Esophagus (tissue), 2 donors: ENCODE data around the gene CPNE1. TPM values are rescaled to one million over a fixed set of nuclear protein-coding genes. Genes with fewer than 3 reads are reported as not detected.
A peak's percentile ranks its signal among the peaks of the same experiment; 100 is the strongest.

Experiments used
- H3K27ac ChIP-seq, 2 donors: one replicate each; pipeline ENCODE4 v1.5.1; 2013; ENCODE audit warnings: low read depth in 2 of 2, mild to moderate bottlenecking in 2 of 2, inconsistent platforms in 1 of 2, low read length in 1 of 2, moderate library complexity in 1 of 2
- H3K27me3 ChIP-seq, 2 donors: one replicate each; pipeline ENCODE4 v1.6.1; 2013; ENCODE audit warnings: low read length in 2 of 2, control low read depth in 1 of 2, mild to moderate bottlenecking in 1 of 2; ENCODE audit not compliant: insufficient read depth in 2 of 2, control insufficient read depth in 1 of 2
- H3K36me3 ChIP-seq, 2 donors: one replicate each; pipeline ENCODE4 v1.6.1; 2013; ENCODE audit warnings: low read length in 1 of 2; ENCODE audit not compliant: control insufficient read depth in 2 of 2, insufficient read depth in 2 of 2
- H3K4me1 ChIP-seq, 2 donors: one replicate each; pipeline ENCODE4 v1.6.1; 2013; ENCODE audit warnings: low read length in 1 of 2; ENCODE audit not compliant: control insufficient read depth in 2 of 2, insufficient read depth in 2 of 2
- H3K4me3 ChIP-seq, 2 donors: one replicate each; pipeline ENCODE4 v1.5.1; 2013; ENCODE audit warnings: low read length in 2 of 2, mild to moderate bottlenecking in 2 of 2, low read depth in 1 of 2, moderate library complexity in 1 of 2
- H3K9me3 ChIP-seq, 2 donors: one replicate each; pipeline ENCODE4 v1.6.1; 2013; ENCODE audit warnings: mild to moderate bottlenecking in 2 of 2, low read depth in 1 of 2, low read length in 1 of 2, moderate library complexity in 1 of 2; ENCODE audit not compliant: control insufficient read depth in 2 of 2, insufficient read depth in 1 of 2
- WGBS, 2 donors: extraction: QIAGEN DNeasy Blood & Tissue Kit; methylation state at CpG; one replicate each; pipeline ENCODE4 v1.1.7; 2013; 5-methylcytosine and 5-hydroxymethylcytosine counted together
- polyA plus RNA-seq, 2 donors: library from polyadenylated mRNA; stranded (reverse); fragments of 200-250 nt; gene quantifications; one replicate each; pipeline ENCODE4 v1.2.3, GENCODE V29; 2013
- donor health status: healthy with polysubstance abuse.
- donor health status: Bipolar disorder and iron deficiency.

The CPNE1 gene
- polyA plus RNA-seq, 2 donors: 88.9 to 119 TPM

GRCh38 chr20:35629427-35630145 lies 35.1 kb downstream of the CPNE1 start:
- 93 to 94% methylated on average over 12 of the region's 12 CpGs for WGBS, 2 donors
- Histone ChIP-seq H3K27ac (no peak overlapping the region), H3K36me3 (peaks cover 13 to 31% of the 10 kb centered on the region in 2 donors), H3K4me1 (peaks cover 0 to 2% of the 10 kb centered on the region in 2 donors), H3K27me3 (no peaks in the 10 kb centered on the region), H3K4me3 (no peak overlapping the region), H3K9me3 (no peaks in the 10 kb centered on the region)

GRCh38 chr20:35627121-35627520 lies 37.6 kb downstream of the CPNE1 start:
- Histone ChIP-seq H3K36me3 (peaks cover 13 to 25% of the 10 kb centered on the region in 2 donors), H3K27ac (no peak overlapping the region), H3K9me3 (no peaks in the 10 kb centered on the region), H3K27me3 (no peaks in the 10 kb centered on the region), H3K4me3 (no peak overlapping the region), H3K4me1 (no peaks in the 10 kb centered on the region)
- 96 to 97% methylated on average over 8 of the region's 8 CpGs for WGBS, 2 donors

DNA sequence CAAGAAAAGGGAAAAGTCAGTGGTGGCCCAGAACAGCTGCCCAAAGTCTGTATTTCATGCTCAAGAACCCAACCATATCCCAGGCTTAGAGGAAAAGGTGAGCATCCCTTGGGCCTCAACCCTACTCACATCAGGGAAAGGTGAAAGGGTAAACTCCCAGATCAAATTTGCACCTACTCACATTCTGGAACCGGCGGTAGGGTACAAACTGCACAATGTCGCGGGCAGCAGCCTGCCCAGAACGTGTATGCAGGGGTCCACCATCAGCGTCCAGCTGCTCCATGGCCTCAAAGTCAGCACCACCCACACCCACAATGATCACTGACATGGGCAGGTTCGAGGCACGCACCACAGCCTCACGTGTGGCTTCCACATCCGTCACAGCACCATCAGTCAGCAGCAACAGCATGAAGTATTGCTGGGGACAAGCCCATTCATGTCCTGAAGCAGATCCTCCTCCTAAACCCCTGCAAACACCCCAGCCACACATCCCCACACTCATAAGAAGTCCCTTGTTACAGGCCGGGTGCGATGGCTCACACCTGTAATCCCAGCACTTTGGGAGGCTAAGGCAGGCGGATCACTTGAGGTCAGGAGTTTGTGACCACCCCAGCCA lies 38.2 kb downstream of the CPNE1 start:
- H3K27ac ChIP-seq: no peak overlapping the region
- 84 to 86% methylated on average over 13 of the region's 13 CpGs for WGBS, 2 donors
- no peaks in the 10 kb centered on the region for H3K9me3 ChIP-seq
- no peak overlapping the region for H3K4me3 ChIP-seq
- H3K27me3 ChIP-seq: no peaks in the 10 kb centered on the region
- H3K4me1 ChIP-seq: no peaks in the 10 kb centered on the region
- peaks cover 9 to 23% of the 10 kb centered on the region in 2 donors for H3K36me3 ChIP-seq

- Histone ChIP-seq H3K9me3 (no peaks in the 10 kb centered on the region), H3K27me3 (no peaks in the 10 kb centered on the region), H3K4me1 (no peaks in the 10 kb centered on the region), H3K27ac (no peak overlapping the region), H3K4me3 (no peak overlapping the region), H3K36me3 (peaks cover 2 to 20% of the 10 kb centered on the region in 2 donors)
- 89 to 95% methylated on average over 6 of the region's 6 CpGs for WGBS, 2 donors
Measured at GRCh38 chr20:35625584-35626385, 38.9 kb downstream of the CPNE1 start.

- H3K4me3 ChIP-seq: no peak overlapping the region
- peaks cover 6 to 7% of the 10 kb centered on the region in 2 donors for H3K4me1 ChIP-seq
- H3K27ac ChIP-seq: no peak overlapping the region
- WGBS, 2 donors: 88 to 89% methylated on average over 2 of the region's 2 CpGs
- peaks cover 0 to 11% of the 10 kb centered on the region in 2 donors for H3K36me3 ChIP-seq
- no peaks in the 10 kb centered on the region for H3K27me3 ChIP-seq
- H3K9me3 ChIP-seq: no peaks in the 10 kb centered on the region
Measured at GRCh38 chr20:35621560-35621946, 43.1 kb downstream of the CPNE1 start.

- Histone ChIP-seq H3K9me3 (no peaks in the 10 kb centered on the region), H3K4me1 (peaks cover 6 to 7% of the 10 kb centered on the region in 2 donors), H3K36me3 (peaks cover 0 to 6% of the 10 kb centered on the region in 2 donors), H3K4me3 (no peak overlapping the region), H3K27ac (no peak overlapping the region), H3K27me3 (no peaks in the 10 kb centered on the region)
- WGBS, 2 donors: 88 to 91% methylated on average over 11 of the region's 11 CpGs
Measured at GRCh38 chr20:35620818-35621559, 43.7 kb downstream of the CPNE1 start.

DNA sequence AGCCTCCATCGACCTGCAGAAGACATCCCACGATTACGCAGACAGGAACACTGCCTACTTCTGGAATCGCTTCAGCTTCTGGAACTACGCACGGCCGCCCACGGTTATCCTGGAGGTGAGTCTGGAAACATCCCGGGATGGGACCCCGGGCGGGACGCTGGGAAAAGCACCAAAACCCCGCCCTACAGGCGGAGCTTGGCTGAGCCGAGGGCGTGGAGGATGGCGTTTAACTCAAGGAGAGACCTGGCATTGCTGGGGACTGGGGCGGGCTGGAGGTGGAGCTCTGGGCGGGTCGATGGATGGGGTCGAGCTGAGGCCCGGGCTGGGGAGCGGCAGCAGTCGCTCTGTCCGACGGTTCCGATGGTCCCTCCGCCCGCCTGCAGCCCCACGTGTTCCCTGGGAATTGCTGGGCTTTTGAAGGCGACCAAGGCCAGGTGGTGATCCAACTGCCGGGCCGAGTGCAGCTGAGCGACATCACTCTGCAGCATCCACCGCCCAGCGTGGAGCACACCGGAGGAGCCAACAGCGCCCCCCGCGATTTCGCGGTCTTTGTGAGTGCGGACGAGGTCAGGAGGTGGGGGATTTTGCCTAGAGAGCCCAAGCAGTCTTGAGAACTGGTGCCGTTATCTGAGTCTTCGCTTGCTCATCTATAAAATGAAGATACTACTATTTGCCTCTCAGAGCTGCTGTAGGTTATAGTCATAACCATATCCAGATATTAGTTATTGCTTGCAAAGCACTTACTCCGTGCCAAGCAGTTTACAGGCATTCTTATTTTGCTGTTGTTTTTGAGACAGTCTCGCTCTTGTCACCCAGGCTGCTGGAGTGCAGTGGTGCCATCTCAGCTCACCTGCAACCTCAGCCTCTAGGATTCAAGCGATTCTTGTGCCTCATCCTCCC lies 45.3 kb downstream of the CPNE1 start:
- H3K36me3 ChIP-seq: peaks cover 0 to 3% of the 10 kb centered on the region in 2 donors
- H3K4me1 ChIP-seq: peaks cover 7 to 9% of the 10 kb centered on the region in 2 donors
- H3K4me3 ChIP-seq: peak overlapping the region; percentile 45 to 54
- 5% methylated on average over 49 of the region's 49 CpGs for WGBS, 2 donors
- peak overlapping the region; percentile 34 to 42 for H3K27ac ChIP-seq
- no peaks in the 10 kb centered on the region for H3K27me3 ChIP-seq
- H3K9me3 ChIP-seq: no peaks in the 10 kb centered on the region

- Histone ChIP-seq H3K36me3 (peaks cover 0 to 3% of the 10 kb centered on the region in 2 donors), H3K9me3 (no peaks in the 10 kb centered on the region), H3K27me3 (no peaks in the 10 kb centered on the region), H3K27ac (peak overlapping the region in 1 of 2 donors; percentile 18), H3K4me1 (peaks cover 7 to 9% of the 10 kb centered on the region in 2 donors), H3K4me3 (peak overlapping the region; percentile 38 to 45)
- 7 to 8% methylated on average over 35 of the region's 35 CpGs for WGBS, 2 donors
Measured at GRCh38 chr20:35618263-35619131, 46.2 kb downstream of the CPNE1 start.
